GM21786 (cell line): ENCODE results near the gene EGFL7.

ENCODE experiments used
- ATAC-seq: cut with Tn5 transposase; IDR thresholded peaks from one replicate; pipeline ENCODE4 v1.9.1; 2021; ENCODE audit not compliant: unreplicated experiment

The EGFL7 gene

GRCh38 chr9:136662656-136663581 lies at the start of gene EGFL7:
TSS of gene EGFL7 (plus strand) at chr9:136662916. CDS start at chr9:136668283, 5,367 bp downstream.
- no peak for ATAC-seq

- ATAC-seq = no peak
Observed at GRCh38 chr9:136613824-136614371, 48.8 kb upstream of the EGFL7 start.

- ATAC-seq = no peak
Observed at GRCh38 chr9:136614372-136614922, 48.3 kb upstream of the EGFL7 start.

- no peak for ATAC-seq
Observed at GRCh38 chr9:136614967-136615623, 47.6 kb upstream of the EGFL7 start.

- ATAC-seq = no peak
Observed at GRCh38 chr9:136615631-136616306, 46.9 kb upstream of the EGFL7 start.

GRCh38 chr9:136616307-136616635 lies 46.4 kb upstream of the EGFL7 start:
- ATAC-seq = no peak

GRCh38 chr9:136616948-136617695 lies 45.6 kb upstream of the EGFL7 start:
- ATAC-seq = no peak

GRCh38 chr9:136617746-136618579 lies 44.8 kb upstream of the EGFL7 start:
- no peak for ATAC-seq

- no peak for ATAC-seq
Observed at GRCh38 chr9:136618580-136619547, 43.9 kb upstream of the EGFL7 start.

GRCh38 chr9:136619742-136620440 lies 42.8 kb upstream of the EGFL7 start:
- ATAC-seq = no peak

GRCh38 chr9:136620441-136621018 lies 42.2 kb upstream of the EGFL7 start:
- no peak for ATAC-seq

- ATAC-seq = no peak
Observed at GRCh38 chr9:136621019-136621733, 41.5 kb upstream of the EGFL7 start.

GRCh38 chr9:136621734-136622093 lies 41.0 kb upstream of the EGFL7 start:
- ATAC-seq = no peak

- no peak for ATAC-seq
Observed at GRCh38 chr9:136622538-136622948, 40.2 kb upstream of the EGFL7 start.

- no peak for ATAC-seq
Observed at GRCh38 chr9:136623016-136623841, 39.5 kb upstream of the EGFL7 start.

GRCh38 chr9:136623842-136624183 lies 38.9 kb upstream of the EGFL7 start:
- ATAC-seq = no peak
